NCI-H82 treated with DMSO at 0.1 percent for 48 hours (cell line): Measurements from ENCODE around the gene PARD3B.

Experiments used
- DNase-seq: peaks from one replicate; lab custom pipeline; 2025; ENCODE audit not compliant: unreplicated experiment; lab: John Stamatoyannopoulos, UW

The PARD3B gene, protein sequence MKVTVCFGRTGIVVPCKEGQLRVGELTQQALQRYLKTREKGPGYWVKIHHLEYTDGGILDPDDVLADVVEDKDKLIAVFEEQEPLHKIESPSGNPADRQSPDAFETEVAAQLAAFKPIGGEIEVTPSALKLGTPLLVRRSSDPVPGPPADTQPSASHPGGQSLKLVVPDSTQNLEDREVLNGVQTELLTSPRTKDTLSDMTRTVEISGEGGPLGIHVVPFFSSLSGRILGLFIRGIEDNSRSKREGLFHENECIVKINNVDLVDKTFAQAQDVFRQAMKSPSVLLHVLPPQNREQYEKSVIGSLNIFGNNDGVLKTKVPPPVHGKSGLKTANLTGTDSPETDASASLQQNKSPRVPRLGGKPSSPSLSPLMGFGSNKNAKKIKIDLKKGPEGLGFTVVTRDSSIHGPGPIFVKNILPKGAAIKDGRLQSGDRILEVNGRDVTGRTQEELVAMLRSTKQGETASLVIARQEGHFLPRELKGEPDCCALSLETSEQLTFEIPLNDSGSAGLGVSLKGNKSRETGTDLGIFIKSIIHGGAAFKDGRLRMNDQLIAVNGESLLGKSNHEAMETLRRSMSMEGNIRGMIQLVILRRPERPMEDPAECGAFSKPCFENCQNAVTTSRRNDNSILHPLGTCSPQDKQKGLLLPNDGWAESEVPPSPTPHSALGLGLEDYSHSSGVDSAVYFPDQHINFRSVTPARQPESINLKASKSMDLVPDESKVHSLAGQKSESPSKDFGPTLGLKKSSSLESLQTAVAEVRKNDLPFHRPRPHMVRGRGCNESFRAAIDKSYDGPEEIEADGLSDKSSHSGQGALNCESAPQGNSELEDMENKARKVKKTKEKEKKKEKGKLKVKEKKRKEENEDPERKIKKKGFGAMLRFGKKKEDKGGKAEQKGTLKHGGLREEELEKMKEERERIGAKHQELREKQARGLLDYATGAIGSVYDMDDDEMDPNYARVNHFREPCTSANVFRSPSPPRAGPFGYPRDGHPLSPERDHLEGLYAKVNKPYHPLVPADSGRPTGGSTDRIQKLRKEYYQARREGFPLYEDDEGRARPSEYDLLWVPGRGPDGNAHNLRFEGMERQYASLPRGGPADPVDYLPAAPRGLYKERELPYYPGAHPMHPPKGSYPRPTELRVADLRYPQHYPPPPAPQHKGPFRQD (N-terminal part only)

DNA sequence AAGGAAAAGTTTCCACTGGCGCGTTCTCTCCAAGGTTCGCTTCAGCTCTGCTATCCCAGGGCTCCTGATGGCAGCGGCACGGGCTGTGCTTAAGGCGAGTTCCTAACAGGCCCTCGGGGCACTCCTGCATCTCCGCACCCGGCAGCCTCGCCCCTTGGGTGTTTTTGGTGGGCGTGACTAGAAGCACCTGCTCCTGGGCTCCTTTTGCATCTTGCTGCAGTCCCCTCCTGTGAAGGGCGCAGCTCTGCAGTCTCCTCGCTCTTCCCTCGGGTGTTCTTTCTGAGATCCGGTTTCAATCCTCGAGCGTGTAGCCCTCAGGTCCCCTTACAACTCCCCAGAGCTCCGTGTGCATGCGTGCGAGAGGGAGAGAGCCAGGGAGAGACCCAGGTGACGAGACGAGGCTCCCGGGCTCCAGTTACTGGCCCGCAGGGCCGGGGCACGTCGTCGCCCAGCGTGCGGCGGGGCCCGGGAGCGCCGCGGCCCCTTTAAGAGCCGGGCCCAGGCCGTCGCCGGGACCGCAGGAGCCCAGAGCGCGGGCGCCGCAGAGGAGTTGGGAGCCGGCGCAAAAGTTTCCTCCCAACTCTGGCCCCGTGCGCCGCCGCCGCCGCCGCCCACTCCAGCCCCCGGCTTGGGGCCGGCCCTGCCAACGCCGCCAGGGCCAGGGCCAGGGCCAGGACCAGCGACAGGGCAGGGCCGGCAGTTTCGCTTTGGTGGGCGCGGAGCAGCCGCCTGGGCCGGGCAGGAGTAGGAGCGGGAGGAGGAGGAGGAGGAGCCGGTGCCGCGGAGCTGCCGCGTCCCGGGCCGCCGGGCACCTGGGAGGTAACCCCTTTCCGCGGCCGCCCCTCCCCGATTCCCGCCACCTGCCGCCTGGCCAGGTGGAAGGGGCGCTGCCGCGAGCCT, at the start of gene PARD3B:
Gene PARD3B (plus strand): TSS at position 515 of the 900 bp plus-strand sequence. CDS start 525 bp downstream, outside the sequence.
- DNase-seq = no peak

DNA sequence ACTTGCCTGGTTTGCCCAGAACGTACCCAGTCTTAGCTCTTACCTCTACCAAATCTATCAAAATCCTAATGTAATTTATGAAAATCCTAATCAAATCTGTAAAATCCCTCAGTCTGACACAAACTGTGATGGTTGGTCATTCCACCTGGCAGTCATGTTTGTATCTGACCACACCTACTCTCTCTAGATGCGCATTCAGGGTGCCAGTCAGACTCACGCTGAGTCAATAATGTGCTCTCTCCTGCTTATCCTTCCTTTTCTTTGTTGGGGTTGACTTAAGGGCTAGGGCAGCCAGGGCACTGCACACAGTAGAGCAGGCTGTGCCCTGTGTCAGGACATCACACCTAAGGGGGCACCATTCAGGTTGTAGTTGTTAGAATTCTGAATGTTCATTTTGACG, 48.5 kb upstream of the PARD3B start:
- no peak for DNase-seq

DNA sequence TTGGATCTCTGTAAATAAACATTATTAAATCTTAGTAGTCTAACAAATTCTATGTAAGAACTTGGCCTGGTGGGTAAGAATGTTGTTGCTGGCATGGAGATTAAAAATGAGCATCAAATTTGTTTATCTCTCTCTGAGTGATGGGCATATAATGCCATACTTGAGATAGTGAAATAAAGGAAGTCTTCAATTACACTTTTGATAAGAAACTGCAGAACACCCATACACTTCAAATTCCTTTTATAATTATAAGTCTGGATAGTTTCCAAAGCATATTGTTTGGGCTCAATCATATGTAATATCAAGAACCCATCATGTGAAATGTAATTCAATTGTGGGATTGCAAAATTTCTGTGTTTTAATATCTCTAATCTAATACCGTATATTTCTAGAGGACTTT, 47.4 kb upstream of the PARD3B start:
- DNase-seq = no peak

DNA sequence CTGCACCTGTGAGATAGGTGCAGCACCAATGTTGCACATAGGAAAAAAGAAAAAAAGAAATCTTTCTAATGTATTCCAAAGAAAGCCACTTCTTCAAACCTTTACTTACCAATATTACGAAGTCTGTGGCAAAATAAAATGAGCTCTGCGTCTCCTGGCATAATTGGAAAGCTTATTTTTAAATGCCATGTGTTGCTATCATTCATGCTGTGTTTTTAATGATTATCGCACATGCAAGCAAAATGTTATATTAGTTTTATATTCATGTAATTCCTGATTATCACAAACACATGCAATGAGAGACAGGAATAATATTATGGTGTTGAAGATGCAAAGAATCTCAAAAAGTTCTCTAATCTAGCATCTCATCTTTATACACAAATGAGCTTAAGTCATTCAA, 47.0 kb upstream of the PARD3B start:
- DNase-seq = no peak

DNA sequence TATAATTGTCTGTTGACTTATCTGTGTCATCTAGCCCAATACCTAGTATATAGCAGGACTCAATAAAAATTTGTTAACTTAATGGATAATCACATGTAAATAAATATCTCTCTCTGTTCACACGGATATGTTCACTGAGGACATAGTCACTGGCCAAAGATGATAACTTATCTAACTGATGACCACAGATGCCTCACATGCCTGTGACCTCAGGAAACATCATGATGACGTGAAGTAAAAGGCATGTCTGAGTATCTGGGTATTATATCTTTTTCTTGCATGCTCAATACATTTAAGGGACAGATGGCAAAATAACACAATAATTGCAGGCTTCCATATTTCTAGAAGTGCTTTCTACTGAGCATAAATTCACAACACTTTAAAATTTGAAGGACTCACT, 41.4 kb upstream of the PARD3B start:
- no peak for DNase-seq

DNA sequence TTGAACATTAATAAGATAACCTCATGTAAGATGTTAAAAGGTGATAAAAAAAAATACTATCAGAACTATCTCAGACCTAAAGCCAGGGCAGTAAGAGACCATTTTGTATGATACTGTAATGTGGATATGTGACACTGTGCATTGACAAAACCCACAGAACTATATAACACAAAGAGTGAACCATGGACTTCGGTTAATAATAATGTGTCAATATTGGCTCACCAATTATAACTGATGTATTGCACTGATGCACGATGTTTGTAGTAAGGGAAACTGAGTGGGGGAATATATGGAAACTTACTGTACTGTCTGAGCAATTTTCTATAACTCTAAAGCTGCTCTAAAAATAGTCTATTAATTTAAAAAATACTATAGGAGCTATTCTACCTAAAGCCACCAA, 40.7 kb upstream of the PARD3B start:
- no peak for DNase-seq

DNA sequence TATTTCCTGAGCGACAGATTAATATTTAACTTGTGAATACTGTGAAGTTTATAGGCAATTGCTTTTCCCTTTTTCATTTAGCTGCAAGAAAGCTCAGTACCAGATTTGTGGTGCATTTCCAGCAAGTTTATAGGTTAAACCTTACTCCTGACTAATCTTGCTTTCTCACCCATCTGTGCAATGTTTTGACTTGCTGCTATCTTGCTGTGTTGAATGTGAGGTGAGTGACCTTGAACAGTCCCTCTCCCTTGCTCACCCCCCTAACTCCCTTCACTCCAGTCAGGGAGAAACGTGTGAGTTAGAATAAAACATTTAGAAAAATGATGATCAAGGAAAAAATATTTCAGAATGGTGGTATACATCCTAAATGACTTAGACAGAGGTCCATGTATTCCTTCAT, 39.8 kb upstream of the PARD3B start:
- no peak for DNase-seq

DNA sequence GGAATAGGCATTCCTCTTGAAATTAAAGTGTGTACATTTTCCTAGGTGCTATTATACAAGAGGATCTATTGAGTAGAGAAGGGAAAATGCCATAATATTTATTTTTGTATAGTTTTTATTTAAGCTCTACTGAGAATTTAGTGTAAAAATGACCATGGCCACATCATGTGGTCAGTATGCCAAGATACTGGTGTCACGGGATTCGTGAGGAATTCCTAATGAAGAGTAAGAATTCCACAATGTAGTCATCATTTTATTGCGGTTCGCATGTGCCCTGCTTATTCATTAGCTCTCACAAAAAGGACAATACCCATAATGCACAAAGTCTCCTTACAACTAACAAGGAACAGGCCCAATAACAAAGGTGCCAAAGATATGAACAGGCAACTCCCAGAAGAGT, 39.3 kb upstream of the PARD3B start:
- DNase-seq = no peak

DNA sequence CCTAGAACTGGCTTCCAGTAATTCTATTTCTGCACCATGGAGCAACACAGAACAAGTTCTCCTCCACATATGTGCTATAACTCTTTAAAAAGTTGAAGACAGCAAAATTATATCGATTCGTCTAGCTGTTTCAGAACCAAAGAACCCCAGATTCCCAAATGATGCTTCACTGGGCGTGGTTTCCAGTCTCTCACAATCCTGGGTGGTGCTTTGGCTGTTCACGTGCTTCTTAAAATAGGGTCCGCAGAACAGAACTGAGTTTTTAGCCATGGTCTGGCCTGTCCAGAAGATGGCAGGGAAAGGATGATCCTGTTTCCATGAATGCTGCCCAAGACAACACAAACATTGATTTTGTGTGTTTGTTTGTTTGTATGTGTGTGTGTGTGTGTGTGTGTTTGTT, 37.6 kb upstream of the PARD3B start:
- no peak for DNase-seq

DNA sequence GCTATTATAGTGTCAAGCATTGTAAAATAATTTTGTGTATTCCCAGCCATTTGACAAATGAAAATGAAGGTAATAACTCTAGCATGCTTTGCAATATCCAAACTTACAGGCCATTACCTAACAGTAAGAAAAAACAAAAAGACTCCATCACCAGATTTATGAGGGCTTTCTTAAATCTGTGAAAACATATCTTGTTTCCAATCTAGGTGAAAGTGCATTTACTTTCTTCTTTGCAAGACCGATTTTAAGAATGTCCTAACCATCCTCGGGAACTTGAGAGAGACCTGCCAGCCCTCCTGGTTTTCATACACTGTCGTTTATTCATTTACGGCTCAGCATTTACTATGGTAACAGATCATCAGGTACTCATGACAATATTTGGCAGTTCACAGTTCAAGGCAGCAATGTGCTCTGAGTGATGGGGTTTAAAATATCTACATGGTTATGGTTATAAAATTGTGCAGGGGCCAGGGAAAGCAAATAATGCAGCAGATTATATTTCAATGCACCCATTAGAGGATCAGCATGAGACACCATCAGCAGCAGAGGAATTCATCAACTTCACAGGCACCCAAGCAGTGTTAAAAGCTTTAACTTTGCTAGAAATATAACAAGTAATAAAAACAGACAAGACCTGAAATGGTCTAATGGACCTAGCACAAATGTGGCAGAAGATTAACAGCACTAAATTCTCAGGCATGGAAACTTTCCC, 34.4 kb upstream of the PARD3B start:
- DNase-seq = no peak

DNA sequence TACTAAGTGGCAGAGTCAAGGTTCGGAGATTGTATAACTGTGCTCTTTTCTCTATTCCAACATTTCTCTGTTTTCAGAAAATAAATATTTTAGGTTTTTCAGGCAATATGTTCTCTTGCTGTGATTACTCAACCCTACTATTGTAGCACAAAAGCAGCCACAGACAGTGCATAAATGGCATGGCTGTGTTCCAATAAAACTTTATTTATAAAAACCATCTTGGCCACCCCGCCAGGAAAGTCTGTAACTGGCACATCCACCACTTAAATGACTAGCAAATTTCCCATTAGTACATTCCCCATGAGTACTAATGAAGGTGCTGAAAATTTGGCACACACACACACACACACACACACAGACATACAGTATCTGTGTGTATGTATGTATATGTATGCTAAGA, 30.8 kb upstream of the PARD3B start:
- no peak for DNase-seq

DNA sequence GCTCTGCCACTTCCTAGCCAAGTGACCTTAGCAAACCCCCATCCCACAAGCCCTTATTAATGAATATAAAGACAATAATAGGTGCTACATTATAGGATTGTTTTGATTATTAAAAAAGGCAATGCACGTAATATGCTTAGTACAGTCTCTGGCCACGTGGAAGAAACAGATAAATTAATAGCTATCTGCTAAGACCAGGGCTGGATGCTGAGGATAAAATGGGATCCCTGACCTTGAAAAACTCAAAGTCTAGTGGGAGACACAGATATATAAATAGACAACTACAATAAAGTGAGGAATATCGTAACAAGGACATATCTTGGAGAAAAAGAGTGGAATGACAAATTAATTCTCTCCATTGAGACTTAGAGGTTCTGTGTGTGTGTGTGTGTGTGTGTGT, 29.9 kb upstream of the PARD3B start:
- no peak for DNase-seq

DNA sequence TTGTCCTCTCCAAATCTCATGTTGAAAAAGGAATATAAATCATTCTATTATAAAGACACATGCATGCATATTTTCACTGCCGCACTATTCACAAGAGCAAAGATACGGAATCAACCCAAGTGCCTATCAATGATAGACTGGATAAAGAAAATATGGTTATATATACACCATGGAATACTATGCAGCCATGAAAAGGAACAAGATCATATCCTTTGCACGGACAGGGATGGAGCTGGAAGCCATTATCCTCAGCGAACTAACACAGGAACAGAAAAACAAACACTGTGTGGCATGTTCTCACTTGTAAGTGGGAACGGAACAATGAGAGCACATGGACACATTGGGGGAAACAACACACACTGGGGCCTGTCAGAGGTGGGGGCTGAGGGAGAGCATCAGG, 28.1 kb upstream of the PARD3B start:
- DNase-seq = no peak

DNA sequence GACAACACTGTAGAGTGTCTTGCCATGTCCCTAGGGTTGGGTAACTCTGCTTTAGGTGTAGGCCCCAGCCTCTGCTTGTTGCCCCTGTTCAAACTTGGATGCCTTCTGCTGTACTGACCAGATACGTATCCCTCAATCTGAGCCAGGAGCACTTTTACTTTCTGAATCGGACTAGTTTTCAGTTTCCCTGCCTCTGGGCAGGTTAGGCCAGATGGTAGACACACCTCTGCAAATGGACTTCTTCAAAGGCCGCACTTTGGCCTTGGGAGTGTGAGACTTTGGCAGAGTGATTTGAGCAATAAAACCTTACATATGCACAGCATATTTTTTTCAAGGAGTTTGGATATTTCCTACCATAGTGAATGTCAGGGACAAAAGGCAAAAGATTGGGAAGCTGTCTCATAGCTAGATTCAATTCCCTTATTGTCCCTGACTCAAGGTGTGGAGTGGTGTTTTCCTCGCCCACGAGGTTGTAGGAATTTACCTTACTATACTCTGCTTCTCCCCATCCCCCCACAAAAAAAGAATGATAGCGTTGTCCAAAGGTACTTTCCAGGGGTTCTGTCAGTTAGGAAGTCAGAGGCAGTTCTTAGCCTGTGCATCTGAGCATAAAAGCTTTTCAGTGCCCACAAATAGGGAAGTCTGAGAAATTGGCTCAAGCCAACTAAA, 15.3 kb upstream of the PARD3B start:
- DNase-seq = no peak

DNA sequence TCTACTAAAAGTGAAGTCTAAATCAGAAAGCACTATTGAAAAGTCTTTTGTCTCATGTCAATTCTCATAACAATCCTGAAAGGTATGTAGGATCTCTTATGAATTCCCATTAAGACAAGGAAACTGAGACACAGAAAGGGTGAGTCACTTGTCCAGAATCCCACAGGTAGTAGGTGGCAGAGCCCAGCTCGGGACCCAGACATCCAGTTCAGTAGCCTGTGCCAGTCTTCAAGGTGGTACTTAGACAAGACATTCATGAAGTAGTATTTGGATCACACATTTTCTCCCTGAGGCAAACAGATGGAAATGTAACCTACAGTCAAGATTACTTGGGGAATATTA, 14.8 kb upstream of the PARD3B start:
- DNase-seq = no peak

DNA sequence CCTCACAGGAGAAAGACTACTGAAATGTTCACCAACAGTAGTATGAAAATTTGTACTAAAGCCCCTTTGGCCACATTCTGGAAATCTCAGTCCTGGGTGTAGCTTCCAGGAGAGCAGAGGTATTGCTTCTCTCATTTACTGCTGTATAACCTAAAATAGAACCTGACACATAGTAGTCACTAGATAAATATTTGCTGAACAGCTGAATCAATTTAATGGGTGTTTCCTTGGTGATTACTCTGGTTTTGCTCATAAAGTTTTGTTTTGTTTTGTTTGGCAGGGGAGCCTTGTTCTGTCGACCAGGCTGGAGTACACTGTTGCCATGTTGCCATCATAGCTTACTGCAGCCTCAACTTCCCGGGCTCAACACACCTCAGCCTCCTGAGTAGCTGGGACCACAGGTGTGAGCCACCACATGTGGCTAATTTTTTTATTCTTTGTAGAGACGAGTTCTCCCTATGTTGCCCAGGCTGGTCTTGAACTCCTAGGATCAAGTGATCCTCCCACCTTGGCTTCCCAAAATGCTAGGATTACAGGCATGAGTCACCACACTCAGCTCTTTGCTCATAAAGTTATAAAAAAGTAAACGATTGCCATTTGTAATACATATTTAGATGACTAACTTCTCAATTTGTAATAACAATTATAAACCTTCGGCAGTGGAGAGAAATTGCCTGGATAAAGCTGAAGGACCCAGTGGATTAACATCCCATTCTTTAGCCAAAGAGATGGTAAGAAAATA, 11.5 kb upstream of the PARD3B start:
- DNase-seq = no peak

DNA sequence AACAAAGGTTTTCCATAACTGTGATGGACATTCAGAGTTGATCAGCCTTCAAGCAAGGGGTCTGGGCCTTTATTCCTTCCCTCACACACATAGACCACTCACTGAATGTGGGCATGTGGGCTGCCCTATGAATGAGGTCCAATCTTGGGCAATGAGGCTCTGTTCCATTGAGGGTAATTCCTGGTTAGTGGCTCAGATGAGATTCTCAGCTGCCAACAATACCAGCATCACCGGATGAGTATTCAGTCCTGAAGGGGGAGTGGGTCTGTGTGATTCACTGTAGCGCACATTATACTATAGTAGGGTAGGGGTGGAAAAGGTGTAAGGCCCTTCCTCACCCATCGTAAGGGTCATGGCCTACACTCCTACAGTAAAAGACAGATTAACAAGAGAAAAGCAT, 9.9 kb upstream of the PARD3B start:
- DNase-seq = no peak

DNA sequence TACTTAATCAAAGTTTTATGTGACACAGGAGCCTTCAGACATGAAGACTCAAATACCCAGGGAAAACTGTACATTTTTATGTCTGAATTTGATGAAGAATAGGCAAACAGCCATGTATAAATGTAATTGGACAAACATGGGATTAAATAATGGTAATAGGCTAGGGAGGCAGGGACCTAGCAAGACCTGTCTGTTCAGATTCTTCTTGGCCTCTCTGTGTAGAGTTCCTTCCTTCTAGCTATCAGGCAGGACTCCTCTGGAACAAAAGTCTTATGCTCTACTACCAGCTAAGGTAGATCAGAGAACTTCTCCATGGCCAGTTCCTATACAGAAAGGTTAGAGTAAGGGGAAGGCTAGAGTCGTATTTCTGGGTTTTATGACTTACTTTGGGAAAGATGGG, 9.5 kb upstream of the PARD3B start:
- no peak for DNase-seq
